HepG2 (cell line): ENCODE measurements around the gene EVA1A. TPM values are rescaled to one million over a fixed set of nuclear protein-coding genes. Genes with fewer than 3 reads are reported as not detected.

Experiments
- CBX1 ChIP-seq: IDR thresholded peaks from one replicate; pipeline ENCODE4 v1.6.1; 2016; ENCODE audit warnings: antibody characterized with exemption, low read depth
- DRAP1 ChIP-seq: IDR thresholded peaks from 2 replicates; pipeline ENCODE4 v1.6.1; 2016; ENCODE audit warnings: missing genetic modification reagents, missing compliant biosample characterization
- DZIP1 ChIP-seq: sonication (generic); formaldehyde crosslinking; IDR thresholded peaks from 2 replicates; pipeline ENCODE4 v1.5.0; 2020; ENCODE audit warnings: mild to moderate bottlenecking, missing genetic modification reagents
- FOXP1 ChIP-seq, 2 experiments: fragments of 450-650 bp in 1 of 2; IDR thresholded peaks; 2 replicates each; pipeline ENCODE4 v1.6.1; 2017 to 2018; ENCODE audit warnings: antibody characterized with exemption in 1 of 2
- HBP1 ChIP-seq: IDR thresholded peaks from 2 replicates; pipeline ENCODE4 v1.6.1; 2016; ENCODE audit warnings: low read depth, control low read depth
- HDAC6 ChIP-seq: fragments of 200-600 bp; sonication (generic); IDR thresholded peaks from 2 replicates; pipeline ENCODE4 v1.7.0; 2017; ENCODE audit warnings: mild to moderate bottlenecking, antibody characterized with exemption, low read length, low read depth
- HOXA3 ChIP-seq: sonication (generic); formaldehyde crosslinking; IDR thresholded peaks from 2 replicates; pipeline ENCODE4 v1.5.0; 2020; ENCODE audit warnings: missing genetic modification reagents
- HOXA5 ChIP-seq: sonication (generic); formaldehyde crosslinking; IDR thresholded peaks from 2 replicates; pipeline ENCODE4 v1.4.0; 2020; ENCODE audit warnings: missing genetic modification reagents
- MEF2D ChIP-seq: sonication (generic); formaldehyde crosslinking; IDR thresholded peaks from 2 replicates; pipeline ENCODE4 v1.5.1; 2020; ENCODE audit warnings: mild to moderate bottlenecking, missing genetic modification reagents
- MIXL1 ChIP-seq: IDR thresholded peaks from 2 replicates; pipeline ENCODE4 v1.6.1; 2016
- PAX8 ChIP-seq: sonication (generic); formaldehyde crosslinking; IDR thresholded peaks from 2 replicates; pipeline ENCODE4 v1.8.0; 2022; ENCODE audit warnings: mild to moderate bottlenecking, missing genetic modification reagents, borderline replicate concordance
- PLRG1 ChIP-seq: fragments of 450-650 bp; conservative IDR thresholded peaks from 2 replicates; pipeline ENCODE4 v1.6.1; 2016
- PPARG ChIP-seq: conservative IDR thresholded peaks from 2 replicates; pipeline ENCODE4 v1.6.1; 2016; ENCODE audit warnings: missing biosample characterization, missing genetic modification reagents
- RFX1 ChIP-seq: fragments of 450-650 bp; IDR thresholded peaks from 2 replicates; pipeline ENCODE4 v1.6.1; 2017
- SIN3B ChIP-seq: fragments of 150-350 bp; IDR thresholded peaks from 2 replicates; pipeline ENCODE4 v1.6.1; 2014; ENCODE audit warnings: low read length
- SMAD3 ChIP-seq: sonication (generic); formaldehyde crosslinking; IDR thresholded peaks from 2 replicates; pipeline ENCODE4 v1.4.0; 2020; ENCODE audit warnings: missing genetic modification reagents
- STAT6 ChIP-seq: sonication (generic); formaldehyde crosslinking; IDR thresholded peaks from 2 replicates; pipeline ENCODE4 v1.4.0; 2020; ENCODE audit warnings: missing genetic modification reagents, mild to moderate bottlenecking, borderline replicate concordance
- TARDBP ChIP-seq: sonication (generic); formaldehyde crosslinking; IDR thresholded peaks from 2 replicates; pipeline ENCODE4 v1.8.0; 2022; ENCODE audit warnings: mild to moderate bottlenecking, missing genetic modification reagents
- TBX2 ChIP-seq: sonication (generic); formaldehyde crosslinking; IDR thresholded peaks from 2 replicates; pipeline ENCODE4 v1.5.0; 2020; ENCODE audit warnings: missing genetic modification reagents, mild to moderate bottlenecking, borderline replicate concordance
- U2AF2 ChIP-seq: fragments of 200-400 bp; formaldehyde crosslinking; IDR thresholded peaks from 2 replicates; pipeline ENCODE4 v1.6.1; 2017; ENCODE audit warnings: low read depth, mild to moderate bottlenecking, low read length
- ZNF101 ChIP-seq: sonication (generic); formaldehyde crosslinking; IDR thresholded peaks from 2 replicates; pipeline ENCODE4 v1.4.0; 2020; ENCODE audit warnings: mild to moderate bottlenecking, low read depth, missing genetic modification reagents, borderline replicate concordance
- ZNF558 ChIP-seq: sonication (generic); formaldehyde crosslinking; IDR thresholded peaks from 2 replicates; pipeline ENCODE4 v1.9.0; 2022; ENCODE audit warnings: mild to moderate bottlenecking, missing genetic modification reagents, borderline replicate concordance
- ZNF672 ChIP-seq: sonication (generic); formaldehyde crosslinking; IDR thresholded peaks from 2 replicates; pipeline ENCODE4 v1.8.1; 2022; ENCODE audit warnings: missing genetic modification reagents
- ZNF724P ChIP-seq: sonication (generic); formaldehyde crosslinking; IDR thresholded peaks from 2 replicates; pipeline ENCODE4 v1.8.0; 2022; ENCODE audit warnings: missing genetic modification reagents, borderline replicate concordance
- ZNF83 ChIP-seq: sonication (generic); formaldehyde crosslinking; IDR thresholded peaks from 2 replicates; pipeline ENCODE4 v1.4.0; 2020; ENCODE audit warnings: missing genetic modification reagents, mild to moderate bottlenecking, borderline replicate concordance
- polyA plus RNA-seq, 8 experiments: library from polyadenylated mRNA; depleted of rRNA in 3 of 8; stranded (reverse) in 7 of 8; unstranded in 1 of 8; fragments of >200 nt; fragmentation: Illumina TruSeq in 4 of 8; extraction: Trizol in 4 of 8; gene quantifications; 2 replicates each; pipeline versions ENCODE4 v1.2.1 to v1.2.3, GENCODE V29; 2011 to 2016; ENCODE audit warnings: low read depth in 4 of 8, missing spikeins in 1 of 8, mixed read lengths in 1 of 8; ENCODE audit not compliant: insufficient read depth in 1 of 8
- total RNA-seq, 5 experiments: library from RNA; depleted of rRNA; stranded (reverse); fragments of >200 nt; fragmentation: Illumina TruSeq; extraction: Trizol; gene quantifications; 2 replicates each; pipeline ENCODE4 v1.2.3, GENCODE V29; 2016; ENCODE audit warnings: low read depth in 1 of 5

Gene EVA1A
- total and polyA plus RNA-seq, 2 of the 13 experiments (the other 11 are each of a cell fraction or from before 2014, with no cell fraction given): 57.5 to 57.8 TPM

GRCh38 chr2:75522543-75523312 lies 38.0 kb downstream of the EVA1A start (continued):
- TF ChIP-seq HDAC6 (no peak), FOXP1 (IDR thresholded peaks at IDR 0.05) (no peak), FOXP1 (CRISPR knock-in tag; IDR thresholded peaks at IDR 0.05) (peak; percentile 91), DRAP1 (CRISPR knock-in tag) (peak; percentile 78), SMAD3 (CRISPR knock-in tag) (peak; percentile 82), ZNF83 (no peak), STAT6 (CRISPR knock-in tag) (peak; percentile 90), HOXA3 (CRISPR knock-in tag) (peak; percentile 93), PAX8 (CRISPR knock-in tag) (no peak), ZNF672 (no peak), TBX2 (CRISPR knock-in tag) (peak; percentile 95), MIXL1 (CRISPR knock-in tag) (peak; percentile 92), DZIP1 (no peak), ZNF558 (no peak), PLRG1 (no peak), PPARG (CRISPR knock-in tag) (peak; percentile 95), RFX1 (no peak), ZNF724P (CRISPR knock-in tag) (peak; percentile 73; the same call in 1 of the 2 replicates), CBX1 (no peak), HOXA5 (peak; percentile 89; the same call in 1 of the 2 replicates), MEF2D (CRISPR knock-in tag) (peak; percentile 91), TARDBP (peak; percentile 97), SIN3B (no peak), HBP1 (CRISPR knock-in tag) (no peak; the same call in 1 of the 2 replicates), U2AF2 (no peak), ZNF101 (no peak; the same call in 1 of the 2 replicates)
